MG63 (cell line): ENCODE data around the gene ADAMTS15. TPM values are rescaled to one million over a fixed set of nuclear protein-coding genes. Genes with fewer than 3 reads are reported as not detected.
A peak's percentile ranks its signal among the peaks of the same experiment; 100 is the strongest.

ENCODE experiments used
- DNase-seq: peaks from one replicate; pipeline ENCODE4 v3.0.0-alpha.2; 2020
- H3K27me3 ChIP-seq: fragments of 250-450 bp; sonication (Bioruptor Pico); 2 replicates; pipeline ENCODE4 v1.5.1; 2020; ENCODE audit warnings: mild to moderate bottlenecking, moderate library complexity
- H3K36me3 ChIP-seq: fragments of 250-450 bp; sonication (Bioruptor Pico); 2 replicates; pipeline ENCODE4 v1.5.1; 2020; ENCODE audit warnings: mild to moderate bottlenecking, moderate library complexity
- H3K4me3 ChIP-seq: fragments of 250-450 bp; sonication (Bioruptor Pico); 2 replicates; pipeline ENCODE4 v1.5.1; 2020; ENCODE audit warnings: mild to moderate bottlenecking, moderate library complexity
- H3K9me3 ChIP-seq: fragments of 250-450 bp; sonication (Bioruptor Pico); 2 replicates; pipeline ENCODE4 v1.5.1; 2020; ENCODE audit warnings: mild to moderate bottlenecking, moderate library complexity
- total RNA-seq: library from RNA; depleted of rRNA; stranded (reverse); fragments of >200 nt; shearing (Covaris generic); gene quantifications from 2 replicates; pipeline ENCODE4 v1.2.3, GENCODE V29; 2014; ENCODE audit warnings: low replicate concordance; rRNA removed

The ADAMTS15 gene, protein sequence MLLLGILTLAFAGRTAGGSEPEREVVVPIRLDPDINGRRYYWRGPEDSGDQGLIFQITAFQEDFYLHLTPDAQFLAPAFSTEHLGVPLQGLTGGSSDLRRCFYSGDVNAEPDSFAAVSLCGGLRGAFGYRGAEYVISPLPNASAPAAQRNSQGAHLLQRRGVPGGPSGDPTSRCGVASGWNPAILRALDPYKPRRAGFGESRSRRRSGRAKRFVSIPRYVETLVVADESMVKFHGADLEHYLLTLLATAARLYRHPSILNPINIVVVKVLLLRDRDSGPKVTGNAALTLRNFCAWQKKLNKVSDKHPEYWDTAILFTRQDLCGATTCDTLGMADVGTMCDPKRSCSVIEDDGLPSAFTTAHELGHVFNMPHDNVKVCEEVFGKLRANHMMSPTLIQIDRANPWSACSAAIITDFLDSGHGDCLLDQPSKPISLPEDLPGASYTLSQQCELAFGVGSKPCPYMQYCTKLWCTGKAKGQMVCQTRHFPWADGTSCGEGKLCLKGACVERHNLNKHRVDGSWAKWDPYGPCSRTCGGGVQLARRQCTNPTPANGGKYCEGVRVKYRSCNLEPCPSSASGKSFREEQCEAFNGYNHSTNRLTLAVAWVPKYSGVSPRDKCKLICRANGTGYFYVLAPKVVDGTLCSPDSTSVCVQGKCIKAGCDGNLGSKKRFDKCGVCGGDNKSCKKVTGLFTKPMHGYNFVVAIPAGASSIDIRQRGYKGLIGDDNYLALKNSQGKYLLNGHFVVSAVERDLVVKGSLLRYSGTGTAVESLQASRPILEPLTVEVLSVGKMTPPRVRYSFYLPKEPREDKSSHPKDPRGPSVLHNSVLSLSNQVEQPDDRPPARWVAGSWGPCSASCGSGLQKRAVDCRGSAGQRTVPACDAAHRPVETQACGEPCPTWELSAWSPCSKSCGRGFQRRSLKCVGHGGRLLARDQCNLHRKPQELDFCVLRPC
- 1.2 and 2.1 TPM in 2 replicates for total RNA-seq

- Histone ChIP-seq H3K9me3 (no peaks in the 10 kb centered on the region), H3K4me3 (peak within 1 kb of the TSS; percentile 52), H3K36me3 (no peaks in the 10 kb centered on the region), H3K27me3 (no peaks in the 10 kb centered on the region)
- DNase-seq: peak; percentile 89
These were observed at the start of gene ADAMTS15 for GRCh38 chr11:130448416-130449309. Gene ADAMTS15 (plus strand): TSS chr11:130448645. CDS start chr11:130448974, 329 bp downstream.

GRCh38 chr11:130399196-130399595 is 49.2 kb upstream of the ADAMTS15 start:
- no peak for DNase-seq
- H3K9me3 ChIP-seq: no peaks in the 10 kb centered on the region
- no peak overlapping the region for H3K4me3 ChIP-seq
- no peaks in the 10 kb centered on the region for H3K36me3 ChIP-seq
- H3K27me3 ChIP-seq: no peaks in the 10 kb centered on the region

DNA sequence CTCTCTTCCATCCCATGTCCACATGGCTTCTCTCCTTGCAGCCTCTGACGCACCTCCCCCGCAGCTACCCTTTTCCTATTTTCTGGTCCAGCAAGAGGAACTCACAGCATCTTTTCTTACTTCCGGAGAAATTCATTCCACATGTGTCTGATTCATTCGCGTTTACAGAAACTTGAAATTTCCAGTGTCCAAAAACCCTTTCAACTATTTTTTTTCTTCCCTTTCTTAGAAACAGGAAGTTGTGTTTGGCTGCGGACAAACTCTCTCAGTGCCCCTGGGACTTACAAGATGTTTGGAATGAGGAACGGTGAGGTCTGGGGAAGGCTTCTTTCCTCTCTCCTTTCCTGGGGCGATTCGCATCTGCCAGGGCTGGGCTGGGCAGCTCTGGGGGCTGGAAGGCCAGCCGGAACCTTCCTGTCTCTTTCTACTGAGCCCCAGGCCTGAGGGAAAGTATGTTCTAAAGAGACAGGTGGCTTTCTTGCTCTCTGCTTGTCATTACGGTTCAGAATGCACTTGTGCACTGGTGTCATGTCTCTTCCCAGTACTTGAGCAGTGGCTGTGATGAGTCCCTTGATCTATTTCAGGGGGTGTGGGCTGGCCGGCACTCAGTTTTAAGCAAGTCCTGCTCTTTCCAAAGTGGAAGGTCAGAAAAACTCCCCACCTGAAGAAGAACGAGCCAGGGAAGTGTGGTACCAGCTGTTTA is 47.5 kb upstream of the ADAMTS15 start:
- no peaks in the 10 kb centered on the region for H3K27me3 ChIP-seq
- H3K4me3 ChIP-seq: no peak overlapping the region
- no peaks in the 10 kb centered on the region for H3K9me3 ChIP-seq
- H3K36me3 ChIP-seq: no peaks in the 10 kb centered on the region
- peak; percentile 63 for DNase-seq

DNA sequence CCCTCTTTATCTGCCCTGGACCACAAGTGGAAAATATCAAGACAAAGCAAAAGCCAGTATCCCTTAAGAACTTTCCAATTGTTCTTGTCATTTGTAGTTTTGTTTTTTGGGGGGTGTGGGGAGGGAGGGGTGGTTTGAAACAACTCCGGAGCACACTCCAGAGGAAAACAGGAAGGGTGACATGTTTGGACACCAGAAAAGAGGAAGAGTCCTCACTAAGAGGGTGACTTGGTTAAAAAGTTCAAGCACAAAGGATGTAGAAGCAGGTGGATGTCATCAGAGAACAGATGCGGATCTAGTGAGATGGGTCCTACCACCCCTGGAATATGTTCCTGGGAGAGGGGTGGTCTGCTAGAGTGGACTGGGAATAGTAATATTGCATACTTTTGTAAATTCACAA is 45.9 kb upstream of the ADAMTS15 start:
- Histone ChIP-seq H3K27me3 (no peaks in the 10 kb centered on the region), H3K9me3 (no peaks in the 10 kb centered on the region), H3K36me3 (no peaks in the 10 kb centered on the region), H3K4me3 (no peak overlapping the region)
- no peak for DNase-seq

DNA sequence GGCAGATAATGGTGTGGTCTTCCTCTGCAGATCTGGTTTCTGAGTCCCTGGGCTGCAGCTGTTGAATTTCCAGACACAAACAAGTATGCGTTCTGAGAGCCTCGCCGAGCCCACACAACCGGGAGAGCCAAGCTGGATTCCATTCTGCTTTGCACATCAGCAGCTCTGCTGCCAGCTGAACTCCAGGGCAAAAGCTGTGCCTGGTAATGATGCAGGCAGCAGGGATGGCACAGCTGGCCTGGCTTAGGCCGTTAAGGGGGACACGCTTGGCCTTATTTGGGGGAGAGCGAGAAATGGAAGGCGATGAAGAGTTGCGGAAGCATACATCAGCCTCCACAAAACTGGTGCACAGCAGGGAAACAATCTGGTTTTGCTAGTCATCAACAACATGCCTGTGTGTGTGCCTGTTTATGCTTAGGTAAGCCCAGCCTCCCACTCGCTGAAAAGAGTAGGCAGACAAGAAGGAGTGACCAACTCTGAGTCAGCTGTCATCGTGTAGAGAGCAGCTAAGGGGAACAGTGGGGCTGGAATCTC is 45.1 kb upstream of the ADAMTS15 start:
- H3K4me3 ChIP-seq: no peak overlapping the region
- no peaks in the 10 kb centered on the region for H3K27me3 ChIP-seq
- peak; percentile 93 for DNase-seq
- no peaks in the 10 kb centered on the region for H3K36me3 ChIP-seq
- H3K9me3 ChIP-seq: no peaks in the 10 kb centered on the region

DNA sequence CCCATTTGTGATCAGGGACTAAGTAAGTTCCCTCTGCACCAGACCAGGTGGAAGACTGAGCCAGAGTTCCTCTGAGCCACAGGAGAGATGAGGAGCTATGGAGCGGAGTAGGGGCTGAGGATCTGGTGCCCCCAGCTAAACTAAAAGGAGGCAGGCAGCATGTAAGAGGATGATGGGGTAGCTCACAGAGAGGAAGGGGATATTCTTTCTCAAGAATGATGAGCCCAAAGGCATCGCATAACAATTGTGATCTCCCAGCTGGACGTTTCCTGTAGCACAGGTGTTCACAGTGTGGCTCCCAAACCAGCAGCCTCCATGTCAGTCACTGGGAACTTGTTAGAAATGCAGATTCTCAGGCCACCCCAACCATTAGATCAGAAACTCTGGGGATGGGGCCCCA is 44.5 kb upstream of the ADAMTS15 start:
- H3K27me3 ChIP-seq: no peaks in the 10 kb centered on the region
- no peaks in the 10 kb centered on the region for H3K36me3 ChIP-seq
- no peak for DNase-seq
- no peaks in the 10 kb centered on the region for H3K9me3 ChIP-seq
- no peak overlapping the region for H3K4me3 ChIP-seq

DNA sequence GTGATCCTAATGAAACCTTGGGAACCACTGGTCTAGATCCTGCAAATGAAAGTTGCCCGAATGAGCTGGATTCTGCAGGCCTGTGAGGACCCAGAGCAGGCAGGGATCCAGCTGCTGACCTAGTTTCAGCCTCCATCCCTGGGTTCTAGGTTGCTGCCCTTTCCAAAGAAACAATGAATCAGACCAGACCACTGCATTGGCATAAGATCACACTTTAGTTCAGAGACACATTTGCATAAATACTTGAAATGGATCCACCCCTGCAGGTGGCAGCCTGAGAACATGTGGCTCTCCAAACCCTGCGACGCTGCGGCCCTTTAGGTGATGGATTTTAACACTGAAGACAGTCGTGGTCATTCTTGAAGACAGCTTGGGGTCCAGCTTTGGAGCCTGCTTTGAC is 43.7 kb upstream of the ADAMTS15 start:
- H3K4me3 ChIP-seq: no peak overlapping the region
- peak; percentile 60 for DNase-seq
- no peaks in the 10 kb centered on the region for H3K36me3 ChIP-seq
- H3K9me3 ChIP-seq: no peaks in the 10 kb centered on the region
- H3K27me3 ChIP-seq: no peaks in the 10 kb centered on the region

DNA sequence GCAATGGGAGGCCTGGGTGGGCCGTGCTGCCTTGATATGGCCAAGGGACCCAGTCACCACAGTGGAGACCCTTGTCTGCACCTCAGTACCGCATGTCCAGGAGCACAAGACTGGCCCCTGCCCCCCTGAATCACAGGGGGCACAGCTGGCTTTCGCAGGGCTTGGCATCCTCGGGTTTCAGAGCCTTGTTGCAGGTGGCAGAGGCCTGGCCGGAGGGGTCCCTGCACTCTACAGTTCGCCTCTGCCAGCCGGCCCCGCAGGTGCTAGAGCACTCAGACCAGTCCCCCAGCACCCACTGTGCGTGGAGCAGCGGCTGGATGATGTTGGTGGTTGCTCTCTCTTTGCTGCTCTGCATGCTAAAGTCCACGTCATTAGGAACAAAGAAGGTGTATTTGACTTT is 43.0 kb upstream of the ADAMTS15 start:
- H3K9me3 ChIP-seq: no peaks in the 10 kb centered on the region
- H3K27me3 ChIP-seq: no peaks in the 10 kb centered on the region
- no peaks in the 10 kb centered on the region for H3K36me3 ChIP-seq
- no peak for DNase-seq
- no peak overlapping the region for H3K4me3 ChIP-seq

DNA sequence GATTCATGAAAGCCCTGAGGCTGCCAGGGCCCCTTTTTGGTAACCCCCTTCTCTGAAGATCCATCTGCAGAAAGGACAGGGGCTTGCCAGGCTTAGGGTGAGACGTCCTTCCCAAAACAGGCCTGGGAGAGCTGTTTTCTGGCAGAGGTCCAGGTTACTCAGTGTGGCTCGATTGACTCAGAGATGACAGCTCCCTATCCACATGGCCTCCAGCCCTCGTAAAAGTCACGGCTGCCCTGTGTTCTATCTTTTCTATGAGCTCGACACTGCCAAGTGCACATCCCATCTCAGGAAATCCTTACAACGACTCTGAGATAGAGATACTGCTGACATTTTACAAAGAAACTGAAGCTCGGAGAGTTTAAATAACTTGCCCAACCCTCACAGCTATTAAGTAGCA is 40.5 kb upstream of the ADAMTS15 start:
- H3K36me3 ChIP-seq: no peaks in the 10 kb centered on the region
- H3K4me3 ChIP-seq: no peak overlapping the region
- DNase-seq: peak; percentile 95
- no peaks in the 10 kb centered on the region for H3K9me3 ChIP-seq
- no peaks in the 10 kb centered on the region for H3K27me3 ChIP-seq

GRCh38 chr11:130408401-130408890 is 40.0 kb upstream of the ADAMTS15 start:
- no peaks in the 10 kb centered on the region for H3K27me3 ChIP-seq
- no peak overlapping the region for H3K4me3 ChIP-seq
- no peaks in the 10 kb centered on the region for H3K9me3 ChIP-seq
- DNase-seq: no peak
- no peaks in the 10 kb centered on the region for H3K36me3 ChIP-seq

DNA sequence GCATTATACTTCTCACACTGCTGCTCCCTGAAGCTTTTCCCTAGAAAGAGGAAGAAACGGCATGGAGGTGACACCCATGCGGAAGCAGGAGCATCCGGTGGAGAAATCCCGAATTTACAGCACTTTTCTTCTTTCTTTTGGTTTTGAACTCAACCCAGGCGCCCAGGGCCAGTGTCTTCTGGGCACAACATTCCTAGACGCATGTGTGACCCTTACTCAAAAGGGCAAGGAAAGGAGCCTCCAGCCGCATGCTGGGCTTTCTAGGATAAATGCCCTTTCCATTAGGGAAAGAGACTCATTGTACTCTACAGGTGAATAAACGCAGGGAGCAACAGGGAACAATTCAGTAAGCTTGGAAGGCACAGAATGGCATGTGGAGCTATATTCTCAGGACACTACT is 39.5 kb upstream of the ADAMTS15 start:
- no peaks in the 10 kb centered on the region for H3K9me3 ChIP-seq
- no peaks in the 10 kb centered on the region for H3K27me3 ChIP-seq
- no peaks in the 10 kb centered on the region for H3K36me3 ChIP-seq
- DNase-seq: no peak
- no peak overlapping the region for H3K4me3 ChIP-seq

DNA sequence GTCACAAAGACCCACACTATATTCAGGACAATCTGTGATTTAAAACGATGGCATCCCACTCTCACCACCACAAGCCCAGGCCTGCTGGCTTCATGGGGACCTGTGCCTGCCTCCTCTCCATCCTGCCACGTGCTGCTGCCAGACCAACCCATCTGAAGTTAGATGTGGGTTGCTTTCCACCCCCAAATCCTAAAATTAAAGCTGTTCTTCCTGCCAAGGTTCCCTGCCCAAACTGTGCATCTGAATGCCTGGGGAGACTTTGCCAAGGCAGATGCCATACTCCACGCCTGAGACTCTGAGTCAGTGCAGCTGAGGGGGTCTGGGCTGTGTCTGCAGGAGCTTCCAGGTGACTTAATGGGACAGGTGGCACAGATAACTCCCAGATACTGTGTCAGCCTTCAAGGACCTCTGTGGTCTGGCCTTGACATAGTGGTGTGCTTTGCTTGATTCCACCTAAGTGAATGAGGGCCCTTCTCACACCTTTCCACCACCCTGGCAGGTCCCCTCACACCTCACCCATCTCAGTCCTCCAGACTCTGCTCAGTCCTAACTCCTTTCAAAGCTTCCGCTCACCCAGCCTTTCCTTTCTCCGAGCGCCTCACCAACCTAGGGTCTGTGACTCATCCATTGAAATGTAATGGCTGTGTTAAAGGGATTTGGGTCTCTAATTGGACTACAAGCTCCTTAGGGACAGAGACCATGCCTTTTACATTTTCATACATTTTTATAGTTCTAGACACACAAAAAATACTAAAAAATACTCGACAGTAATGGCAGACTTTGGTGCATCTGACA is 38.7 kb upstream of the ADAMTS15 start:
- Histone ChIP-seq H3K4me3 (no peak overlapping the region), H3K27me3 (no peaks in the 10 kb centered on the region), H3K36me3 (no peaks in the 10 kb centered on the region), H3K9me3 (no peaks in the 10 kb centered on the region)
- peak; percentile 45 for DNase-seq

- Histone ChIP-seq H3K36me3 (no peaks in the 10 kb centered on the region), H3K27me3 (no peaks in the 10 kb centered on the region), H3K4me3 (no peak overlapping the region), H3K9me3 (no peaks in the 10 kb centered on the region)
- DNase-seq: peak; percentile 63
These were observed 37.2 kb upstream of the ADAMTS15 start for GRCh38 chr11:130411223-130411622.

DNA sequence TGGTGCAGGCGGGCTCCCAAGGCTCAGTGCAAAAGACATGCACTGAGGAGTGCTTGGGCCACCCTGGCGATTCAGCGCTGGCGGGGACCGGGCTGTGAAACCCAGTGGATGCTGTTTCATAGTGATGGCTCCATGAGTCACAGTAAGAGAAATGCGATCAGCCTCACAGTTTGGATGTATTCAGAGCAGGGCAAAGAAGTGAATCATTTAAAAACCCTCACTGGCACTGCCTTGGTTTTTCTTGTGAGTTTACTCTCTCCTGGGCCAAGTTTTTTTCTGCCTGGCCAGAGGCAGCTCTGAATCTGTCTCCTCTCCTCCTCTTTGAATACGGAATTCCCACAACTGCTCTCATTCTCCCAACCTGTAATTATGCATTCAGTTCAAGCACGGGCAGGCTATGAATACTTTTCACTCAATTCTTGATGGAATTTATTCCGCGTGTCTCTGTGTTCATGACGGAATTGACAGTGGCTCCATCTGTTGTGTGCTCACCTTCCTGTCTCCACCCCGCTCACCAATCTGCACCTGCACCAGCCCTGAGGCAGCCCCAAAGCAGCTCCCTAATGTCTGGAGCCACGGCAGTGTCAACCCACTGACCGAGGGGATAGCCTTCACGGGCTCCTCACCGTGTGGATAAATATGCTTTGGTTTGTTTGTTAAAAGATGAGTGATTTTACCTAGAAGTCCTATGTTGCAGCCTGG is 34.9 kb upstream of the ADAMTS15 start:
- Histone ChIP-seq H3K27me3 (no peaks in the 10 kb centered on the region), H3K9me3 (no peaks in the 10 kb centered on the region), H3K4me3 (no peak overlapping the region), H3K36me3 (no peaks in the 10 kb centered on the region)
- DNase-seq: peak; percentile 84
